HUES6 (cell line): Measurements from ENCODE around the gene SRPX2.
"Not testable (repeated sequence)": the region's sequence is repeated elsewhere in the genome, so short reads cannot be mapped to it uniquely, and the experiment has no call there.

Source experiments
- H3K27ac ChIP-seq: 2 replicates; pipeline ENCODE4 v1.7.0; 2013; ENCODE audit warnings: low read depth, mild to moderate bottlenecking, low read length, inconsistent platforms
- H3K27me3 ChIP-seq: 2 replicates; pipeline ENCODE4 v1.6.1; 2013; ENCODE audit warnings: low read length; ENCODE audit not compliant: control insufficient read depth, insufficient read depth
- H3K36me3 ChIP-seq: 2 replicates; pipeline ENCODE4 v1.6.1; 2013; ENCODE audit warnings: low read length; ENCODE audit not compliant: control insufficient read depth, insufficient read depth
- H3K4me1 ChIP-seq: 2 replicates; pipeline ENCODE4 v1.6.1; 2013; ENCODE audit warnings: low read length; ENCODE audit not compliant: control insufficient read depth, insufficient read depth
- H3K4me3 ChIP-seq: 2 replicates; pipeline ENCODE4 v1.5.1; 2013; ENCODE audit warnings: low read depth, low read length
- H3K9ac ChIP-seq: one replicate; pipeline ENCODE4 v1.6.1; 2013; ENCODE audit warnings: mild to moderate bottlenecking, low read length
- H3K9me3 ChIP-seq: 2 replicates; pipeline ENCODE4 v1.6.1; 2013; ENCODE audit warnings: low read depth, low read length; ENCODE audit not compliant: control insufficient read depth, insufficient read depth

SRPX2 gene

GRCh38 chrX:100698551-100698950 is 54.6 kb downstream of the SRPX2 start:
- Histone ChIP-seq H3K27me3 (peaks cover 11% of the 10 kb centered on the region; the same call in 1 of the 2 replicates), H3K9ac (no peak overlapping the region), H3K36me3 (no peaks in the 10 kb centered on the region), H3K9me3 (no peaks in the 10 kb centered on the region), H3K4me3 (no peak overlapping the region), H3K27ac (no peak overlapping the region), H3K4me1 (no peaks in the 10 kb centered on the region)

- H3K9ac ChIP-seq, result no peak overlapping the region
- peaks cover 13% of the 10 kb centered on the region for H3K27me3 ChIP-seq
- H3K4me1 ChIP-seq, result no peaks in the 10 kb centered on the region
- H3K9me3 ChIP-seq, result no peaks in the 10 kb centered on the region
- no peak overlapping the region for H3K4me3 ChIP-seq
- no peaks in the 10 kb centered on the region for H3K36me3 ChIP-seq
- no peak overlapping the region for H3K27ac ChIP-seq
These were observed 56.8 kb downstream of the SRPX2 start for GRCh38 chrX:100700809-100701208.

GRCh38 chrX:100704581-100705203 is 60.7 kb downstream of the SRPX2 start:
- Histone ChIP-seq H3K9me3 (no peaks in the 10 kb centered on the region), H3K9ac (no peak overlapping the region), H3K36me3 (no peaks in the 10 kb centered on the region), H3K4me1 (no peaks in the 10 kb centered on the region), H3K27me3 (peaks cover 26% of the 10 kb centered on the region), H3K4me3 (no peak overlapping the region), H3K27ac (no peak overlapping the region)

GRCh38 chrX:100710816-100711215 is 66.8 kb downstream of the SRPX2 start:
- H3K4me1 ChIP-seq, result no peaks in the 10 kb centered on the region
- H3K36me3 ChIP-seq, result no peaks in the 10 kb centered on the region
- no peak overlapping the region for H3K4me3 ChIP-seq
- no peak overlapping the region for H3K9ac ChIP-seq
- H3K9me3 ChIP-seq, result no peaks in the 10 kb centered on the region
- H3K27ac ChIP-seq, result no peak overlapping the region
- peaks cover 13% of the 10 kb centered on the region for H3K27me3 ChIP-seq

- peaks cover 4% of the 10 kb centered on the region; the same call in 1 of the 2 replicates for H3K9me3 ChIP-seq
- H3K4me1 ChIP-seq, result no peaks in the 10 kb centered on the region
- no peak overlapping the region for H3K9ac ChIP-seq
- H3K27me3 ChIP-seq, result peaks cover 5% of the 10 kb centered on the region; the same call in 1 of the 2 replicates
- H3K36me3 ChIP-seq, result no peaks in the 10 kb centered on the region
- no peak overlapping the region for H3K27ac ChIP-seq
- no peak overlapping the region for H3K4me3 ChIP-seq
These were observed 73.4 kb downstream of the SRPX2 start for GRCh38 chrX:100717363-100717762.

GRCh38 chrX:100719139-100719538 is 75.1 kb downstream of the SRPX2 start:
- Histone ChIP-seq H3K9me3 (peaks cover 14% of the 10 kb centered on the region), H3K36me3 (no peaks in the 10 kb centered on the region), H3K9ac (no peak overlapping the region), H3K27me3 (peaks cover 5% of the 10 kb centered on the region; the same call in 1 of the 2 replicates), H3K4me1 (no peaks in the 10 kb centered on the region), H3K27ac (no peak overlapping the region), H3K4me3 (no peak overlapping the region)

- Histone ChIP-seq H3K9me3 (peaks cover 14% of the 10 kb centered on the region), H3K4me1 (no peaks in the 10 kb centered on the region), H3K4me3 (no peak overlapping the region), H3K27me3 (peaks cover 5% of the 10 kb centered on the region; the same call in 1 of the 2 replicates), H3K36me3 (no peaks in the 10 kb centered on the region), H3K9ac (no peak overlapping the region), H3K27ac (no peak overlapping the region)
These were observed 76.3 kb downstream of the SRPX2 start for GRCh38 chrX:100720301-100720700.

GRCh38 chrX:100721328-100721727 is 77.3 kb downstream of the SRPX2 start:
- Histone ChIP-seq H3K27me3 (peaks cover 13% of the 10 kb centered on the region; the same call in 1 of the 2 replicates), H3K9me3 (peaks cover 14% of the 10 kb centered on the region), H3K4me1 (no peaks in the 10 kb centered on the region), H3K9ac (no peak overlapping the region), H3K36me3 (no peaks in the 10 kb centered on the region), H3K4me3 (no peak overlapping the region), H3K27ac (no peak overlapping the region)

- Histone ChIP-seq H3K27me3 (peaks cover 26% of the 10 kb centered on the region), H3K9me3 (peaks cover 14% of the 10 kb centered on the region)
- H3K4me3 ChIP-seq, H3K4me1 ChIP-seq, H3K36me3 ChIP-seq, H3K27ac ChIP-seq, H3K9ac ChIP-seq: not testable (repeated sequence)
These were observed 80.0 kb downstream of the SRPX2 start for GRCh38 chrX:100724006-100724405.
